HL-60 (cell line): ENCODE data around the gene QSOX1.

Source experiments
- DNase-seq, 2 experiments: peaks; one replicate each; pipeline ENCODE4 v3.0.0-alpha.2; 2010 to 2020; ENCODE audit warnings: low read depth in 1 of 2, low spot score in 1 of 2
- H3K27ac ChIP-seq: fragments of 250-450 bp; sonication (Bioruptor Pico); replicated peaks from 2 replicates; pipeline ENCODE4 v1.5.1; 2020; ENCODE audit warnings: mild to moderate bottlenecking, moderate library complexity
- H3K27me3 ChIP-seq: fragments of 250-450 bp; sonication (Bioruptor Pico); 2 replicates; pipeline ENCODE4 v1.5.1; 2021; ENCODE audit warnings: mild to moderate bottlenecking, moderate library complexity; ENCODE audit not compliant: insufficient read depth, poor library complexity, severe bottlenecking
- H3K4me3 ChIP-seq: replicated peaks from 2 replicates; pipeline ENCODE4 v1.5.1; 2011; ENCODE audit warnings: mild to moderate bottlenecking, control low read depth, low read length; ENCODE audit not compliant: insufficient read depth
- CTCF ChIP-seq: IDR thresholded peaks from one replicate; pipeline ENCODE4 v1.5.1; 2011; ENCODE audit warnings: low read length, control low read depth, inconsistent platforms; ENCODE audit not compliant: insufficient read depth
- GABPA ChIP-seq: IDR thresholded peaks from 2 replicates; pipeline ENCODE4 v1.6.1; 2012; ENCODE audit warnings: low read depth
- POLR2AphosphoS5 ChIP-seq: IDR thresholded peaks from 2 replicates; pipeline ENCODE4 v1.6.1; 2012; ENCODE audit warnings: low read depth
- REST ChIP-seq: IDR thresholded peaks from 2 replicates; pipeline ENCODE4 v1.6.1; 2012; ENCODE audit warnings: low read depth; ENCODE audit not compliant: insufficient replicate concordance
- SPI1 ChIP-seq: IDR thresholded peaks from 2 replicates; pipeline ENCODE4 v1.6.1; 2012; ENCODE audit warnings: low read depth, mild to moderate bottlenecking, borderline replicate concordance

Gene QSOX1

GRCh38 chr1:180137776-180138175 lies 16.9 kb upstream of the QSOX1 start:
- Histone ChIP-seq H3K4me3 (no peak overlapping the region), H3K27ac (no peak overlapping the region), H3K27me3 (no peaks in the 10 kb centered on the region)
- TF ChIP-seq POLR2AphosphoS5 (no peak), CTCF (no peak), SPI1 (no peak), REST (no peak)
- no peak for DNase-seq

GRCh38 chr1:180141381-180141934 lies 13.2 kb upstream of the QSOX1 start:
- Histone ChIP-seq H3K4me3 (no peak overlapping the region), H3K27me3 (no peaks in the 10 kb centered on the region), H3K27ac (no peak overlapping the region)
- DNase-seq, result no peak
- no peak for TF ChIP-seq CTCF
- no peak for TF ChIP-seq POLR2AphosphoS5
- no peak for TF ChIP-seq REST
- no peak for TF ChIP-seq SPI1
- no peak for TF ChIP-seq GABPA

- TF ChIP-seq GABPA (no peak), SPI1 (no peak), CTCF (no peak), REST (no peak), POLR2AphosphoS5 (no peak)
- DNase-seq, result no peak
- H3K27ac ChIP-seq, result no peak overlapping the region
- H3K27me3 ChIP-seq, result no peaks in the 10 kb centered on the region
- H3K4me3 ChIP-seq, result no peak overlapping the region
Measured at GRCh38 chr1:180143359-180143758, 11.3 kb upstream of the QSOX1 start.
